Measurements from ENCODE around the gene KCNQ1.

KCNQ1 gene

GRCh38 chr11:2797741-2798361 lies 353.0 kb downstream of the KCNQ1 start:
- H3K36me3 ChIP-seq (ENCODE audit: control insufficient read depth in 2 of 2, insufficient read depth in 2 of 2, low read length in 2 of 2) = no peaks in the 10 kb centered on the region
- H3K4me1 ChIP-seq (ENCODE audit: control insufficient read depth, insufficient read depth, low read length) = no peaks in the 10 kb centered on the region
- H3K9ac ChIP-seq (ENCODE audit: low read length in 2 of 2) = no peak overlapping the region
- no peak overlapping the region for H3K4me3 ChIP-seq (ENCODE audit: low read length in 2 of 2)
- H3K27me3 ChIP-seq (ENCODE audit: control insufficient read depth in 1 of 2, insufficient read depth in 2 of 2, low read length in 2 of 2) = no peaks in the 10 kb centered on the region
- peaks cover 0 to 6% of the 10 kb centered on the region in 2 donors for H3K9me3 ChIP-seq (ENCODE audit: control insufficient read depth in 2 of 2, low read length in 2 of 2)
- no peak overlapping the region for H3K27ac ChIP-seq (ENCODE audit: low read length)

- H3K4me1 ChIP-seq (ENCODE audit: control insufficient read depth, insufficient read depth, low read length) = no peaks in the 10 kb centered on the region
- H3K36me3 ChIP-seq (ENCODE audit: control insufficient read depth in 2 of 2, insufficient read depth in 2 of 2, low read length in 2 of 2) = no peaks in the 10 kb centered on the region
- H3K9ac ChIP-seq (ENCODE audit: low read length in 2 of 2) = no peak overlapping the region
- H3K4me3 ChIP-seq (ENCODE audit: low read length in 2 of 2) = no peak overlapping the region
- H3K9me3 ChIP-seq (ENCODE audit: control insufficient read depth in 2 of 2, low read length in 2 of 2) = peaks cover 0 to 6% of the 10 kb centered on the region in 2 donors
- no peak overlapping the region for H3K27ac ChIP-seq (ENCODE audit: low read length)
- no peaks in the 10 kb centered on the region for H3K27me3 ChIP-seq (ENCODE audit: control insufficient read depth in 1 of 2, insufficient read depth in 2 of 2, low read length in 2 of 2)
Observed at GRCh38 chr11:2798951-2799761, 354.3 kb downstream of the KCNQ1 start.

GRCh38 chr11:2799881-2800654 lies 355.3 kb downstream of the KCNQ1 start:
- no peaks in the 10 kb centered on the region for H3K36me3 ChIP-seq (ENCODE audit: control insufficient read depth in 2 of 2, insufficient read depth in 2 of 2, low read length in 2 of 2)
- H3K9ac ChIP-seq (ENCODE audit: low read length in 2 of 2) = no peak overlapping the region
- H3K27ac ChIP-seq (ENCODE audit: low read length) = no peak overlapping the region
- H3K4me1 ChIP-seq (ENCODE audit: control insufficient read depth, insufficient read depth, low read length) = no peaks in the 10 kb centered on the region
- no peaks in the 10 kb centered on the region for H3K27me3 ChIP-seq (ENCODE audit: control insufficient read depth in 1 of 2, insufficient read depth in 2 of 2, low read length in 2 of 2)
- H3K9me3 ChIP-seq (ENCODE audit: control insufficient read depth in 2 of 2, low read length in 2 of 2) = peaks cover 0 to 6% of the 10 kb centered on the region in 2 donors
- no peak overlapping the region for H3K4me3 ChIP-seq (ENCODE audit: low read length in 2 of 2)

- H3K27me3 ChIP-seq (ENCODE audit: control insufficient read depth in 1 of 2, insufficient read depth in 2 of 2, low read length in 2 of 2) = no peaks in the 10 kb centered on the region
- no peak overlapping the region for H3K27ac ChIP-seq (ENCODE audit: low read length)
Observed at GRCh38 chr11:2800655-2801531, 356.1 kb downstream of the KCNQ1 start.

DNA sequence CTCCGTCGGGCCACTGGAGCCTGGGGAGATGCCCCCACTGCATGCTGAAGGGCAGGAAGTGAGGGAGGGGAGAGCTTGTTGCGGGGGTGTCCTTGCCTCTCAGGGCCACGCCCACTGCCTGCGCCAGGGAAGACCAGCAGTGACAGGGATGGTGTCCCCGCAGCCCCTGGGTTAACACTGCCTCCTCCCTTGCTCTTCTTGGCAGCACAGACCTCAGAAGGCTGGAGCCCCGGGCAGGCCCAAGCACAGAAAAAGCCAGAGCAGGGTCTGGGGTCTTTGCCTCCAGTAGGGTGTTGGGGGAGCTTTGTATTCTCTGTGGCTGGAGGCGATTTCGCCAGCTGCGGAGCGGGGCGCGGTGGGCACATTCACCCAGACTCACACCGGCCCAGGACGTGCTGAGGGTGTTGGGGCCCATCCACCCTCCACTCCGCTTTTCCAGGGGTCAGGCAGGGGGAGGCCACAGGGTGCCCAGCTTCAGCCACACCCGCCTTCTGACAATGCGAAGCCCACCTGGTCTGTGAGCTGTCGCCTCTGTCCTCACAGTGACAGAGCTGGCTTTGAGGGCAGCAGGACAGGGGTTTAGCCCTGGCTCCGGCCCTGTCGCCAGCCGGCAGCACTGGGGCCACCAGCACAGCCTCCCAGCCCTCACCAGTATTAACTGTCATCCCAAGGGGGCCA lies 357.0 kb downstream of the KCNQ1 start:
- Histone ChIP-seq H3K9me3 (ENCODE audit: control insufficient read depth in 2 of 2, low read length in 2 of 2) (peaks cover 0 to 6% of the 10 kb centered on the region in 2 donors), H3K4me3 (ENCODE audit: low read length in 2 of 2) (no peak overlapping the region), H3K27ac (ENCODE audit: low read length) (no peak overlapping the region), H3K4me1 (ENCODE audit: control insufficient read depth, insufficient read depth, low read length) (peaks cover 1% of the 10 kb centered on the region), H3K36me3 (ENCODE audit: control insufficient read depth in 2 of 2, insufficient read depth in 2 of 2, low read length in 2 of 2) (no peaks in the 10 kb centered on the region), H3K27me3 (ENCODE audit: control insufficient read depth in 1 of 2, insufficient read depth in 2 of 2, low read length in 2 of 2) (no peaks in the 10 kb centered on the region), H3K9ac (ENCODE audit: low read length in 2 of 2) (no peak overlapping the region)

More at GRCh38 chr11:2800655-2801531, 356.1 kb downstream of the KCNQ1 start:
- Histone ChIP-seq H3K4me1 (ENCODE audit: control insufficient read depth, insufficient read depth, low read length) (no peaks in the 10 kb centered on the region), H3K9me3 (ENCODE audit: control insufficient read depth in 2 of 2, low read length in 2 of 2) (peaks cover 0 to 6% of the 10 kb centered on the region in 2 donors), H3K4me3 (ENCODE audit: low read length in 2 of 2) (no peak overlapping the region), H3K36me3 (ENCODE audit: control insufficient read depth in 2 of 2, insufficient read depth in 2 of 2, low read length in 2 of 2) (no peaks in the 10 kb centered on the region), H3K9ac (ENCODE audit: low read length in 2 of 2) (no peak overlapping the region)

DNA sequence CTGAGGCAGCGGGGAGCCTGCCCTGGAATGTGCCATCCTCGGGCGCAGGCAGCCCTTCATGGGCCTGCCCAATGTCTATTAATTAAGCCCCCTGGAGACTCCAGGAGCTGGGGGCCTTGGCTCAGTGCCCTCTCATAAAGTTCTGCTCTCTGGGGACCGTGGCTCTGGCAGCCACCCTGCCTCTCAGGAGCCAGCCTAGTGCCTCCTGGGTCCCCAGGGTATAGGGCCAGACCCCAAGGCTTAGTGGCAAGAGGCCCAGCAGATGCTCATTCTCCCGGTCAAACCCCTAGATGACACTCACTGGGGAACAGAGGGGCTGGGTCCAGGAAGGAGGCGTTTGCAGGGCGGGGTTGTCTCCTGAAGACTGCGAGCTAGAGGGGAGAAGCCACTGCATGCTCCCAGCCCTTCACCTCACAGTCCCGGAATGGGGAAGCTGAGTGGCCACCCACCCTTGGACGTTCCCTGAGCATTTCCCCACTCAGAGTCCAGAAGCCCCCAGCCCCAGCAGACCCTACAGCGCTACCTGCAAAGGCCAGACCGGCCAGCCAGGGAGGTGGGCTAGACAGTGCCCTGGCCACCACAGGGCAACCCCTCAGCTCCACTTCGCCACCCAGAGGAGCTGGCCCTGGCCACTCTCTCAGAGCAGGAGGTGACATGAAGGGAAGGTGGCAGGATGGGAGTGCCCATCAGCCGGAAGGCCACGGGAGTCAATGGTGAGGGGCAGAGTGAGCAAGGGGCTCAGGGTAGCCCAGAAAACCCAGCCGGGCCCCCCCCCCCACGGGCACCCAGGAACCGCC lies 357.8 kb downstream of the KCNQ1 start:
- H3K9me3 ChIP-seq (ENCODE audit: control insufficient read depth in 2 of 2, low read length in 2 of 2) = peaks cover 0 to 6% of the 10 kb centered on the region in 2 donors
- no peaks in the 10 kb centered on the region for H3K36me3 ChIP-seq (ENCODE audit: control insufficient read depth in 2 of 2, insufficient read depth in 2 of 2, low read length in 2 of 2)
- H3K27ac ChIP-seq (ENCODE audit: low read length) = no peak overlapping the region
- no peak overlapping the region for H3K4me3 ChIP-seq (ENCODE audit: low read length in 2 of 2)
- no peaks in the 10 kb centered on the region for H3K27me3 ChIP-seq (ENCODE audit: control insufficient read depth in 1 of 2, insufficient read depth in 2 of 2, low read length in 2 of 2)
- H3K9ac ChIP-seq (ENCODE audit: low read length in 2 of 2) = no peak overlapping the region
- peaks cover 7% of the 10 kb centered on the region for H3K4me1 ChIP-seq (ENCODE audit: control insufficient read depth, insufficient read depth, low read length)

DNA sequence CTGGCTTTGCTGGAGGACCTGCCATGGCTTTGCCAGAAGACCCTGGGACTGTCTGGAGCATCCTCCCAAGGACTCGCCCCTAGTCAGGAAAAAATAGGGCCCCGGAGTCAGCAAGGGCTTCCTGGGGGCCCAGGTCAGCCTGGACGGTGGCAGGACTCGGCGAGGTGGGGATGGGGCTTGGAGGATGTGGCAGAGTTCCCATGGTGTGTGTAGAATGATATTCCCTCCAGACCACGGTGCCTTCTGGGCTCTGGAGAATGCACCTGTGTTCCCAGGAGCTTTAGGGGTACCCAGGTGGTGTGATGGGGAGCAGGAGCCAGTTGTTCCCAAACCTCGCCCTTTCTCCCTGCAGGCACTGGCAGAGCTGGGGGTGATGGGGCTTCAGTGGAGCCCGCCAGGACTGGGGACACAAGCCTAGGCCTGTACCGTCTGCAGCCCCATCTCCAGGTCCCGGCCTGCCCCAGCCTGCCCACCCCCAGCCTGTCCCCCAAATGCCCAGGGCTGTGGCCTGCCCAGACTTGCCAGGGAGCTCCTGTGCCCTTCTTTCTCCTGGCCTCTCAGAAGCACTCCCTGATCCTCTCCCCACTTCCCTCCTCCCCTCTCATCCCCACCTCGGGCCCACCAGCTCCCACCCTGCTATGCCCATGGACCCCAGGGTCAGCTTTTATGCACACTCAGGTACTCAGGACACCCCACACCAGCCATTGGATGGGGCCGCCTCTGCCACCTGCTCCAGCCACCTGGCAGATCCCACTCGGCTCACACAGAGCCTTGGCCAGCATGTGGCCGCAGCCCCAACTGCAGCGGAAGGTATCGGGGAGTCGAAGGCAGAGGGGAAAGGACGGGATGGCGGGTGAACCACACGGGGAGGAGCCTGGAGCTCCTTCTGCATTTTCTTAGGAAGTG lies 358.6 kb downstream of the KCNQ1 start:
- H3K4me3 ChIP-seq (ENCODE audit: low read length in 2 of 2) = no peak overlapping the region
- no peaks in the 10 kb centered on the region for H3K36me3 ChIP-seq (ENCODE audit: control insufficient read depth in 2 of 2, insufficient read depth in 2 of 2, low read length in 2 of 2)
- no peaks in the 10 kb centered on the region for H3K27me3 ChIP-seq (ENCODE audit: control insufficient read depth in 1 of 2, insufficient read depth in 2 of 2, low read length in 2 of 2)
- H3K4me1 ChIP-seq (ENCODE audit: control insufficient read depth, insufficient read depth, low read length) = peaks cover 16% of the 10 kb centered on the region
- peaks cover 0 to 6% of the 10 kb centered on the region in 2 donors for H3K9me3 ChIP-seq (ENCODE audit: control insufficient read depth in 2 of 2, low read length in 2 of 2)
- H3K27ac ChIP-seq (ENCODE audit: low read length) = no peak overlapping the region
- no peak overlapping the region for H3K9ac ChIP-seq (ENCODE audit: low read length in 2 of 2)

GRCh38 chr11:2804189-2804588 lies 359.4 kb downstream of the KCNQ1 start:
- no peak overlapping the region for H3K27ac ChIP-seq (ENCODE audit: low read length)

More at GRCh38 chr11:2804189-2804588, 359.4 kb downstream of the KCNQ1 start:
- H3K9me3 ChIP-seq (ENCODE audit: control insufficient read depth in 2 of 2, low read length in 2 of 2) = peaks cover 0 to 3% of the 10 kb centered on the region in 2 donors
- no peaks in the 10 kb centered on the region for H3K27me3 ChIP-seq (ENCODE audit: control insufficient read depth in 1 of 2, insufficient read depth in 2 of 2, low read length in 2 of 2)
- peaks cover 16% of the 10 kb centered on the region for H3K4me1 ChIP-seq (ENCODE audit: control insufficient read depth, insufficient read depth, low read length)
- no peak overlapping the region for H3K9ac ChIP-seq (ENCODE audit: low read length in 2 of 2)
- H3K4me3 ChIP-seq (ENCODE audit: low read length in 2 of 2) = no peak overlapping the region
- H3K36me3 ChIP-seq (ENCODE audit: control insufficient read depth in 2 of 2, insufficient read depth in 2 of 2, low read length in 2 of 2) = no peaks in the 10 kb centered on the region
